ENCODE data around the gene CPAMD8.
A peak's percentile ranks its signal among the peaks of the same experiment; 100 is the strongest.

CPAMD8 gene

GRCh38 chr19:16920816-16921529, 105.6 kb downstream of the CPAMD8 start:
- peak; percentile 38 for DNase-seq (ENCODE audit: low spot score)

DNA sequence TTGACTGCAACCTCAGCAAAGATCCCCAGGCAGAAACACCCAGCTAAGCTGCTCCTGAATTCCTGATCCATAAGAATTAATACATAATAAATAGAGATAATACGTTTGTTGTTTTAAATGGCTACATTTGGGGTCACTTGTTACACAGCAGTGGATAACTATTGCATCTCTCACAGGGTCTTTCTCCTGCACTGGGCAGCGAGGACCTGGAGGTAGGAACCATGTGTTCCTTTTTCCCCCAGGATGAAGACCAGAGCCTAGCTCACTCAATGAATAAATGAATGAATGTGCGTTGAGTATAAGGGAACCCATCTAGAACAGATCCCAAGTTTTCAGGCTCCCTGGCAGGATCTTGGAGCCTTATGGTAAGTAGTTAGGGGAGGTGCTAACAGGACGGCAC, 107.1 kb downstream of the CPAMD8 start:
- no peak for DNase-seq (ENCODE audit: low spot score)

DNA sequence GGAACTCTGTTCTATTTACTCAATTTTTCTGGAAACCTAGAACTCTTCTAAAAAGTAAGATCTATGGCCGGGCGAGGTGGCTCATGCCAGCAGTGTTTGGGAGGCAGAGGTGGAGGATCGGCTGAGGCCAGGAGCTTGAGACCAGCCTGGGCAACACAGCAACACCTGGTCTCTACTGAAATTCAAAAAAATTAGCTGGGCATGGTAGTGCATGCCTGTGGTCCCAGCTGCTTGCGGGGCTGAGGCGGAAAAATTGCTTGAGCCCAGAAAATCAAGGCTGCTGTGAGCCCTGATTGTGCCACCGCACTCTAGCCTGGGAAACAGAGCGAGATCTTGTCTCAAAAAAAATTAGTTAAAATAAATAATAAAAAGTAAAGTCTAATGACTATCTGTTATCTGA, 109.2 kb downstream of the CPAMD8 start:
- DNase-seq (ENCODE audit: low spot score), result no peak

GRCh38 chr19:16915734-16916133, 110.9 kb downstream of the CPAMD8 start:
- no peak for DNase-seq (ENCODE audit: low spot score)

- DNase-seq (ENCODE audit: low spot score), result no peak
These were observed 111.5 kb downstream of the CPAMD8 start for GRCh38 chr19:16915135-16915534.

DNA sequence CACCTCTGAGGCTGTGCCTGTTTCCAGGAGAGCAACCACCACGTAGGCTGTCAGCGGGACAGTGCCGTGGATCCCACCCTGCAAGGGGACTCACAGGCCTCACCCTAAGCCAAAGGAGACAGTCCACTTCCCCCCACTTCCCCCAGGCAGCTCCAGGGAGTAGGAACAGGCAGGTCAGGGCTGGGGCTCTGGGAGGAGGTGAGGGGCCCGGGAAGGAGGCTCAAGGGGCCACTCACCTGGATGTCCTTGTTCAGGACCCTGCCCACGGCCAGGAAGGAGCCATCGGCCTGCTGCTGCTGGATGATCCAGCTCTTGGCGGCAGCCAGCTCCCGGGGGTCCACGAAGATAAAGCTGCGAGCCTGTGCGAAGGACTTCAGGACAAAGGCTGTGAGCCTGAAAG, 112.2 kb downstream of the CPAMD8 start:
- DNase-seq (ENCODE audit: low spot score), result no peak

DNA sequence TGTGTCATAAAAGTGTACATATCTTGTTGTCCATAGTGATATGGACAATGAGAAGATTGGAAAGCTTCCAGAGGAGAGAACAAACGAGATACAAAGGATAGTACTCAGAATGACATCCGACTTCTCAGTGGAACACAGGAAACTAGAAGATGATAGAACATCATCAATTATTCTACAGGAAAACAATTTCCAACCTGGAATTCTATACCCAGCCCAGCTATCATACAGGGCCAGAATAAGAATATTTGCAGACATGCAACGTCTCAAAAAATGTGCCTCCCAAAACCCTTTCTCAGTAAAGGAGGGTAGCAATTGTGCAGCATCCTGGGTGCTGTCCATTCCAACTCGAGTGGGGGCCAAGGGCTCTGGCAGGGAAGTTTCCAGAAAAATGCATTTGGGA, 113.8 kb downstream of the CPAMD8 start:
- DNase-seq (ENCODE audit: low spot score), result no peak

DNA sequence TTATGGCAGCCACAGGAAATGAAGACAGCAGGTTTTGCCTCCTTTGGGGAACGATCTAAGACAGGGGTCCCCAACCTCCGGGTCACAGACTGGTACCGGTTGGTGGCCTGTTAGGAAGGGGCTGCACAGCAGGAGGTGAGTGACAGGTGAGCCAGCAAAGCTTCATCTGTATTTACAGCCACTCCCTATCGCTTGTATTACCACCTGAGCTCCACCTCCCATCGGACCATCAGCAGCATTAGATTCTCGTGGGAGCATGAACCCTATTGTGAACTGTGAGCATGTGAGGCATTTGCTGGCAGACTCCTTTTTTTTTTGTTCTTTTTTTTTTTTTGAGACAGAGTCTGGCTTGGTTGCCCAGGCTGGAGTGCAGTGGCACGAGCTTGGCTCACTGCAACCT, 115.6 kb downstream of the CPAMD8 start:
- no peak for DNase-seq (ENCODE audit: low spot score)

DNA sequence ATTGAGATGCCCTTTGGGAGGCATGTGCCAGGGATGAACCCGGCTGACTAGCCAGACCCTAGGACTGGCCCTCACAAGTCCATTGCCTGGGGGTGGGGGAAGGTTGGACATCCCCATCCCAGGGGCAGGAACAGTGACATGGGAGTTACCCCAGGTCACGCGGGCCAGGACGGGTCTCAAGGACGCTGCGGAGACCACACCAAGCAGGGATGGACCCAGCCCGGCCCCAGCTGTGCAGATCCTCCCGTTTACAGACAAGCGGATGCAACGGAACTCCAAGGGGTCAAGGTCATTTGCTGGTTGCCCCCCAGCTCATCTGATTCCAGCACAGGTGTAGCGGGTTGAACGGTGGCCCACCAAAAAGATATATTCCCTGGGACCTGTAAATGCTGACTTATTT, 117.9 kb downstream of the CPAMD8 start:
- no peak for DNase-seq (ENCODE audit: low spot score)

GRCh38 chr19:16904599-16904998, 122.0 kb downstream of the CPAMD8 start:
- no peak for DNase-seq (ENCODE audit: low spot score)

DNA sequence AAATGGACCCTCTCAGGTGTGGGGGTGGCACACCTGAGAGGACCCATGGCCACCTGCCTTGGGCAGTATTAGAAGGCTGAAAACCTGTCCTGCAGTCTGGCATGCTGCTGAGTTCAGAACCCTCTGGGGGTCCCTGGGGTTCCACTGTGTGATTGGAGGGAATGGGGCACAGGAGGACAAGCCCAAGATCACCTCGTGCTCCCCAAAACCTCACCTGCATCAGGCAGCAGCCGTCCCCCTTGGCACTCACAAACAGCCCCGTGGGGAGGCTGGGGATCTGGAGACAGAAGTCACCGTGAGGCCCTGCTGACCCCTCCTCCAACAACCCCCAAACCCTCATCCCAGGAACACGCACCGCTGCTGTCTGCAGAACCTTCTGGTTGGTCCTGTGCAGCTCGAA, 123.3 kb downstream of the CPAMD8 start:
- no peak for DNase-seq (ENCODE audit: low spot score)

GRCh38 chr19:16902545-16902944, 124.1 kb downstream of the CPAMD8 start:
- no peak for DNase-seq (ENCODE audit: low spot score)

DNA sequence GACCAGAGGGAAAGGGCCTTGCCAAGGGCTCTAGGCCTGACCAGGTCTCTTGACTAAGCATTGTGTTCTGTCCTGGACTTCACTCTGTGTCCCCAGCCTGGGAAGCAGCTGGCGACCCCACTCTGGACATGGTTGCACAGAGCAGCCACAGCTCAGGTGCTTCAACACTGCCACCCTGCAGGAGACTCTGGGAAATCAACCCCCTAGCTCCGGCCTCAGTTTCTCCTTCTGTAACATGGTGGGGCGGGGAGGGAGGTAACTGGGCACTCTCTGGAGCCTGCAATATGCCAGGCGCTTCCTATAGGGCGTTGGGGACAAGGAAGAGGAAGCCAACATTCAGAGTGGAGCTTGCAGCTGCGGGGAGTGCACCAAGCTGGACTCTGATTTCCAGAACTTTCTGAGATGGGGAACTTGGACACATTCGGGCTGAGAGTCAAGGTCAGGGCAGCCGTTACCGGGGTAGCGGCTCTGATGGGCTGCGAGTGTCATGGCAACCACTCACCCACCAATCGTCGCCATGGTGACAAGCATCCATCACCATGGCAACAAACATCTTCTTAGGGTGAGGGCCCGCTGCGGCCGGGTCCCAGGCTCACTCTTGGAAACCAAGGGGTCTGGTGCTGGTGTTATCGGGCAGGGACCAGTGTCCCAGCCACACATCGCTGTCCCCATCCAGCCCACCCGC, 125.0 kb downstream of the CPAMD8 start:
- DNase-seq (ENCODE audit: low spot score), result no peak

- no peak for DNase-seq (ENCODE audit: low spot score)
These were observed 127.0 kb downstream of the CPAMD8 start for GRCh38 chr19:16899566-16900075.

- DNase-seq (ENCODE audit: low spot score), result no peak
These were observed 128.1 kb downstream of the CPAMD8 start for GRCh38 chr19:16898361-16899015.

DNA sequence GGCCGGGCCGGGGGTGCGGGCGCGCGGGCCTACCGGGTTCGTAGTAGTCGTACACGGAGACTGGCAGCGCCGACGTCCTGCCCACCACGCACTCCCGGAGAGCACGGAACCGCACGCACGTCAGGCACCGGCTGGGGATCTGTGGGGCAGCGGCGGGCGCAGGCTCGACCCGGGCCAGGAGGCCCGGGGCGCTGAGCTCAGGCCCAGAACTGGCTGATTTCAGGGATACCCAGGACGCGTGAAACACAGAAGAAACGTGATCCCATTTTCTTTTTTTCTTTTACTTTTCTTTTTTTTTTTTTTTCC, 128.8 kb downstream of the CPAMD8 start:
- no peak for DNase-seq (ENCODE audit: low spot score)

GRCh38 chr19:16897029-16897855, 129.4 kb downstream of the CPAMD8 start:
- DNase-seq (ENCODE audit: low spot score), result peak; percentile 82

GRCh38 chr19:16896146-16897028, 130.2 kb downstream of the CPAMD8 start:
- DNase-seq (ENCODE audit: low spot score), result no peak

- DNase-seq (ENCODE audit: low spot score), result no peak
These were observed 131.0 kb downstream of the CPAMD8 start for GRCh38 chr19:16895467-16896145.

- no peak for DNase-seq (ENCODE audit: low spot score)
These were observed 132.5 kb downstream of the CPAMD8 start for GRCh38 chr19:16894080-16894479.

DNA sequence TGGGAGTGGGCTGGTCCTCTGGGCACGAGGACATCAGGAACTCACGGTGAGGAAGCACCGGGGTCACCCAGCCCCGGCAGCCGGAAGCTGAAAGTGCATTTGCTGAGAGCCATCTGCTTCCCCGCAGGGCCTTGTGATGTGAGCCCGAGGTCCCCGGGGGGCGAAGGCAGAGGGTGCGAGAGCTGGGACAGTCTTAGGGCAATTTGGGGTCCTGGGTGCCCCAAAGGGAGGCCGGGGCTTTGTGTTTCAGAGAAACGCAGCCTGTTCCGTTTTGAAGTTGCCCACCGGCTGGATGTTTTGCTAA, 133.0 kb downstream of the CPAMD8 start:
- no peak for DNase-seq (ENCODE audit: low spot score)

All from kidney tubule cell (primary cell).